ENCODE data around the gene SPIRE2.
"Not testable (repeated sequence)": the region's sequence is repeated elsewhere in the genome, so short reads cannot be mapped to it uniquely, and the experiment has no call there.

SPIRE2 gene

DNA sequence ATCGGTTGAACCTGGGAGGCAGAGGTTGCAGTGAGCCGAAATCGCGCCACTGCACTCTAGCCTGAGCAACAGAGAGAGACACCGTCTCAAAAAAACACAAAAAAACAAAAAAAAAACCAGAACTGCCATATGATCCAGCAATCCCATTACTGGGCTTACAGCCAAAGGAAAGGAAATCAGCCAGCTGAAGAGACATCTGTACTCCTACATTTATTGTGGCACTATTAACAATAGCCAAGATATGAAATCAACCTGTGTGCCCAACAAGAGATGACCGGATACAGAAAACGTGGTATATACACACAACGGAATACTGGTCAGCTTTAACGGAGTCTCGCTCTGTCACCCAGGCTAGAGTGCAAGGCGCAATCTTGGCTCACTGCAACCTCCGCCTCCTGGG, 26.5 kb upstream of the SPIRE2 start:
- Histone ChIP-seq H3K9me3 (ENCODE audit: severe bottlenecking) (no peaks in the 10 kb centered on the region), H3K36me3 (peaks cover 59% of the 10 kb centered on the region), H3K27me3 (ENCODE audit: insufficient read depth, low read depth, severe bottlenecking) (no peaks in the 10 kb centered on the region), H3K27ac (no peak overlapping the region), H3K4me3 (ENCODE audit: low read depth, low read length) (no peak overlapping the region)
- DNase-seq = no peak
- TF ChIP-seq, protein P1, sequence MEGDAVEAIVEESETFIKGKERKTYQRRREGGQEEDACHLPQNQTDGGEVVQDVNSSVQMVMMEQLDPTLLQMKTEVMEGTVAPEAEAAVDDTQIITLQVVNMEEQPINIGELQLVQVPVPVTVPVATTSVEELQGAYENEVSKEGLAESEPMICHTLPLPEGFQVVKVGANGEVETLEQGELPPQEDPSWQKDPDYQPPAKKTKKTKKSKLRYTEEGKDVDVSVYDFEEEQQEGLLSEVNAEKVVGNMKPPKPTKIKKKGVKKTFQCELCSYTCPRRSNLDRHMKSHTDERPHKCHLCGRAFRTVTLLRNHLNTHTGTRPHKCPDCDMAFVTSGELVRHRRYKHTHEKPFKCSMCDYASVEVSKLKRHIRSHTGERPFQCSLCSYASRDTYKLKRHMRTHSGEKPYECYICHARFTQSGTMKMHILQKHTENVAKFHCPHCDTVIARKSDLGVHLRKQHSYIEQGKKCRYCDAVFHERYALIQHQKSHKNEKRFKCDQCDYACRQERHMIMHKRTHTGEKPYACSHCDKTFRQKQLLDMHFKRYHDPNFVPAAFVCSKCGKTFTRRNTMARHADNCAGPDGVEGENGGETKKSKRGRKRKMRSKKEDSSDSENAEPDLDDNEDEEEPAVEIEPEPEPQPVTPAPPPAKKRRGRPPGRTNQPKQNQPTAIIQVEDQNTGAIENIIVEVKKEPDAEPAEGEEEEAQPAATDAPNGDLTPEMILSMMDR (IDR thresholded peaks at IDR 0.05; ENCODE audit: low read depth, low read length) = no peak

DNA sequence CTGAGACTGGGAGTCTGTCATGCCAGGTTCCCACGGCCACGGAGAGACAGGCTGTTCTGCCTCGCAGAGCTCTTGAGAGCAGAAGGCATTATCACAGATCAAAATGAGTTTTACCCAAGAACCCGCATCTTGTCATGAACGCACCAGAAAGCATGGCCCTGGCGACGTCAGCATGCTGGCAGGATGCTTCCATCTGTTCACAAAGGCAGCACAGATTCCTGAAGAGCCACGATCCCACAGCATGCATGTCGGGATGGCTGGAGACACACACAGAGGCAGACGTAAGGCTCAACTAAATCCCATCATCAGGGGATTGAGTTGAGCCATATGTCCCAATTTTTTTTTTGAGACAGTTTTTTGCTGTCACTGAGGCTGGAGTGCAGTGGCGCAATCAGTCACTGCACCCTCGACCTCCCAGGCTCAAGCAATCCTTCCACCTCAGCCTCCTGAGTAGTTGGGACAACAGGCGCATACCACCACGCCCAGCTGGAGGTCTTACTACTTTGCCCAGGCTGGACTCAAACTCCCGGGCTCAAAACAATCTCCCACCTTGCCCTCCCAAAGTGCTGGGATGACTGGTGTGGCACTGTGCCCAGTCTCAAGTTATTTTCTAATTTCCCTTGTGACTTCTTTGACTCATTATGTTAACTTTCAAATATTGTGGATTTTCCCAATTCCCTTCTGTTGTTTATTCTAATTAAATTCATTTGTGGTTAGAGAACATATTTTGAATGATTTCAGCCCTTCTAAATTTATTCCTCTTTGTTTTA, 23.0 kb upstream of the SPIRE2 start:
- H3K9me3 ChIP-seq (ENCODE audit: severe bottlenecking) = no peaks in the 10 kb centered on the region
- TF ChIP-seq, protein P1 (IDR thresholded peaks at IDR 0.05; ENCODE audit: low read depth, low read length) = no peak
- peaks cover 55% of the 10 kb centered on the region for H3K36me3 ChIP-seq
- H3K27ac ChIP-seq = peak overlapping the region; percentile 72
- H3K4me3 ChIP-seq (ENCODE audit: low read depth, low read length) = no peak overlapping the region
- DNase-seq = peak; percentile 77
- no peaks in the 10 kb centered on the region for H3K27me3 ChIP-seq (ENCODE audit: insufficient read depth, low read depth, severe bottlenecking)

DNA sequence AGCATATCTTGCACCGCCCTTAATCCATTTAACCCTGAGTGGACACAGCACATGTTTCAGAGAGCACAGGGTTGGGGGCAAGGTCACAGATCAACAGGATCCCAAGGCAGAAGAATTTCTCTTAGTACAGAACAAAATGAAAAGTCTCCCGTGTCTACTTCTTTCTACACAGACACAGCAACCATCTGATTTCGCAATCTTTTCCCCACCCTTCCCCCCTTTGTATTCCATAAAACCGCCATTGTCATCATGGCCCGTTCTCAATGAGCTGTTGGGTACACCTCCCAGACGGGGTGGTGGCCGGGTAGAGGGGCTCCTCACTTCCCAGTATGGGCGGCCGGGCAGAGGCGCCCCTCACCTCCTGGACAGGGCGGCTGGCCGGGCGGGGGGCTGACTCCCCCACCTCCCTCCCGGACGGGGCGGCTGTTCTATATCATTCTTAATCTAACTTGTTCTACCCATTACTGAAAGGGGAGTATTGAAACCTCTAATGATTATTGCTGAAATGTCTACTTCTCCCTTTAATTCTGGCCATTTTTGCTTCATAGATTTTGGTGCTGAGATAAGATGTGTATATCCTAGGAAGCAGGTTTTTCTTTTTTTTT, 21.6 kb upstream of the SPIRE2 start:
- not testable (repeated sequence) for H3K27me3 ChIP-seq (ENCODE audit: insufficient read depth, low read depth, severe bottlenecking); DNase-seq; H3K4me3 ChIP-seq (ENCODE audit: low read depth, low read length); H3K9me3 ChIP-seq (ENCODE audit: severe bottlenecking)
- Histone ChIP-seq H3K36me3 (peaks cover 65% of the 10 kb centered on the region), H3K27ac (peak overlapping the region; percentile 59; the same call in 1 of the 2 replicates)

DNA sequence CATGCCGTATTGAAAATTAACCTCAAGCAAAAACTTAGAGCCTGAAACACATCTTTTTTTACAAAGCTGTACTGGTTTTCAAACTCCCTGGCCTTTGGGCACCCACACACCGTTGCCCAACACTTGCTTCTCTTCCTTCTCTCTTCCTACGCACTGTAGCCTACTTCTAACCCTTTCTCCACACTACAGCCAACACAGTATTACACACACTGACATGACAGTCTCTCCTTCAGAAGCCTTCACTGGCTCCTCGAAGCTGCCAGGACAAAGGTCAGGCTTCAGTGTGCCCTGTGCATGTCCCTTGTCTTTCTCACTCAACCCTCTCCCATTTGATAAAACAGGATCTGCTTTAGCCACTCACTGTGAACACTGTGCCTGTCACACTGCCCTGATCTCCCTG, 19.8 kb upstream of the SPIRE2 start:
- TF ChIP-seq, protein P1 (IDR thresholded peaks at IDR 0.05; ENCODE audit: low read depth, low read length) = no peak
- no peaks in the 10 kb centered on the region for H3K27me3 ChIP-seq (ENCODE audit: insufficient read depth, low read depth, severe bottlenecking)
- no peaks in the 10 kb centered on the region for H3K9me3 ChIP-seq (ENCODE audit: severe bottlenecking)
- H3K27ac ChIP-seq = no peak overlapping the region
- peaks cover 59% of the 10 kb centered on the region for H3K36me3 ChIP-seq
- H3K4me3 ChIP-seq (ENCODE audit: low read depth, low read length) = no peak overlapping the region
- DNase-seq = no peak

DNA sequence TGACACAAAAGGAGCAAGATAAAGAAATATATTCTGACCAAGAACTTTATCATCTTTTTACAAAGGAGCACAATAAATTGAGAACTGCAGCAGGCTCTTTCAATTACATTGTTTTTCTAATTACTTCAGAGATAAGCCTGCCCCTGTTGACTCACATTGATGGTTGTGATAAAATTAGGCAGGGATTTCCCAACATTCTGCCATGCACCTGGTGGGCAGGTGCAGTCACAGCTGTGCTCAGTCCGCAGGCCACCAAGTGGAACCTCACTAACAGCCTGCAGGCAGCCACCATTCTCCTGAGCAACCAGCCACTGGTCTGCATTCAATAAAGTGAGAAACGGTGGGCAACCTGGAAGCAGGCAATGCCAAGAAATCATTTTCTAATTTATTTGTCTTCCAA, 17.0 kb upstream of the SPIRE2 start:
- Histone ChIP-seq H3K36me3 (peaks cover 58% of the 10 kb centered on the region), H3K9me3 (ENCODE audit: severe bottlenecking) (no peaks in the 10 kb centered on the region), H3K4me3 (ENCODE audit: low read depth, low read length) (no peak overlapping the region), H3K27me3 (ENCODE audit: insufficient read depth, low read depth, severe bottlenecking) (no peaks in the 10 kb centered on the region), H3K27ac (no peak overlapping the region)
- no peak for DNase-seq
- TF ChIP-seq, protein P1 (IDR thresholded peaks at IDR 0.05; ENCODE audit: low read depth, low read length) = no peak

DNA sequence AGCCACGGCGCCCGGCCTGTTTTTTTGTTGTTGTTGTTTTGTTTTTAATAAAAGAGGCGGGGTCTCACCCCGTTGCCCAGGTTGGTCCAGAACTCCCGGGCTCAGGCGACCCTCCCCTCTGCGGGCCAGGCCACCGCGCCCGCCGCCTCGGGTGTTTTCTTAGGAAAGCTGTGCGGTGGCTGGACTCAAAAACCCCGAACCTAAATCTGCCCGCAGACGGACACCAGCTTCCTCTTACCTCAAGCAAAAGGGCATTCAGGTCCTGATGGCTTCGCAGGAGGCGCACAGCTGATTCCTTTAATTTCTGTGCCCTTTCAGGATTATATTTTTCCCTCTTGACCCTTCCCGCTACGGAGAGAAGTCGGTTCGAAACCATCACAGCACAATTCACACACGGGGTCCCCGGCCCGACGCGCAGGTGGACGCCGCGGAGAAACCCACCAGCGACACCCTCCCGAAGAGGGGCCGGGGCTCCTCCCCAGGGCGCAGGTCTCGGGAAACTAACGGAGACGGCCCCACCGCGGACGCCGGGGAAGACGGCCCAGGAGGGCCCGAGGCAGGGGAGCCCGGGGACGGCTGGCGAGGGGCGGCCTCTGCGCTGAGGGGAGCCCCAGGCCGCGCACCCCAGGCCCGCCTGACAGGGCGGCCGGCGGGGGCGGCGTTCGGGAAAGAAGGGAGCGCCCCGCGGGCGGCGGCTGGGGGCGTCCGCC, 12.5 kb upstream of the SPIRE2 start:
- Histone ChIP-seq H3K27me3 (ENCODE audit: insufficient read depth, low read depth, severe bottlenecking) (no peaks in the 10 kb centered on the region), H3K4me3 (ENCODE audit: low read depth, low read length) (peak overlapping the region; percentile 61), H3K36me3 (peaks cover 29% of the 10 kb centered on the region), H3K27ac (peak overlapping the region; percentile 84), H3K9me3 (ENCODE audit: severe bottlenecking) (no peaks in the 10 kb centered on the region)
- TF ChIP-seq, protein P1 (IDR thresholded peaks at IDR 0.05; ENCODE audit: low read depth, low read length) = no peak
- no peak for DNase-seq

DNA sequence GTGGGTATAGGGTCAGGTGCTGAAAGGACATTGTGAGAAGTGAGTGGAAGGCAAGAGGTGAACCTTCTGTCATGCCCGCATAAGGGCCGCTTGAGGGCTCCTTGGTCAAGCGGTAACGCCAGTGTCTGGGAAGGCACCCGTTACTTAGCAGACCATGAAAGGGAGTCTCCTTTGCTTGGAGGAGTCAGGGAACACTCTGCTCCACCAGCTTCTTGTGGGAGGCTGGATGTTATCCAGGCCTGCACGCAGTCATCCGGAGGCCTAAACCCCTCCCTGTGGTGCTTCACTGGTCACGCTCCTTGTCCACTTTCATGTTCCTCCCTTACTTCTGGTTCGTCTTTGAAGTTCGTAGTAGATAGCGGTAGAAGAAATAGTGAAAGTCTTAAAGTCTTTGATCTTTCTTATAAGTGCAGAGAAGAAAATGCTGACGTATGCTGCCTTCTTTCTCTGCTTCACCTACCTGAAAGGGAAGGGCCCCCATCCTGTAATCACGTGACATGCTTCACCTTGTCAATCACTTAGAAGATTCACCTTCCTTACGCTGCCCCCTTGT, 9.3 kb upstream of the SPIRE2 start:
- H3K36me3 ChIP-seq; H3K9me3 ChIP-seq (ENCODE audit: severe bottlenecking); H3K27me3 ChIP-seq (ENCODE audit: insufficient read depth, low read depth, severe bottlenecking); DNase-seq; H3K4me3 ChIP-seq (ENCODE audit: low read depth, low read length); H3K27ac ChIP-seq: not testable (repeated sequence)

DNA sequence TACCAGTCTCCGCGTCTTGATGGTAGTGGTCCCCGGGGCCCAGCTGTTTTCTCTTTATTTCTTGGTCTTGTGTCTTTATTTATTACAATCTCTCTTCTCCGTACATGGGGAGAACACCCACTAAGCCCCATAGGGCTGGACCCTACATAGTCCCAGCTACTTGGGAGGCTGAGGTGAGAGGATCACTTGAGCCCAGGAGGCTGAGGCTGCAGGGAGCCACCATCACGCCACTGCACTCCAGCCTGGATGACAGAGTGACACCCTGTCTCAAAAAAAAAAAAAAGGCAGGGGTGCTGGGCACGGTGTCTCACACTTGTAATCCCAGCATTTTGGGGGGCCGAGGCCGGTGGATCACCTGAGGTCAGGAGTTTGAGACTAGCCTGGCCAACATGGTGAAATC, 8.8 kb upstream of the SPIRE2 start:
- not testable (repeated sequence) for H3K9me3 ChIP-seq (ENCODE audit: severe bottlenecking); H3K36me3 ChIP-seq; H3K27me3 ChIP-seq (ENCODE audit: insufficient read depth, low read depth, severe bottlenecking); H3K4me3 ChIP-seq (ENCODE audit: low read depth, low read length); H3K27ac ChIP-seq; DNase-seq
